ENCODE data around the gene GOT2.

DNA sequence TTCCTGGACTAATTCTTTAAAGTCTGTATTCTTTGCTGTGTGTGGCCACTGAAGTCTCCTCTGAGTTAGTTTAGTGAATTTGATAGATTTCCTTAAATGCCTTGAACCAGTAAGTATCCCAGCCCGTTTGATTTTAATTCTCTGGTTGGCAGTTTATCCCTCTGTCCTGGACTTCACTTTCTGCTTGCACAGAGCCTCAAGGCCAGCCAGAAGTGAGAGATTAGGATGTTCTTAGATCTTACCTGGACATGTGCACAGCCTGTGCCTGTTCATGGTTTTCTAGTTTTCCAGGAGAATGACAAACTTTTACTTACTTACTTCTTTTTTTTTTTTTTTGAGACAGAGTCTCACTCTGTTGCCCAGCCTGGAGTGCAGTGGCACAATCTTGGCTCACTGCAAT, 38.7 kb downstream of the GOT2 start:
- TF ChIP-seq, protein P1, sequence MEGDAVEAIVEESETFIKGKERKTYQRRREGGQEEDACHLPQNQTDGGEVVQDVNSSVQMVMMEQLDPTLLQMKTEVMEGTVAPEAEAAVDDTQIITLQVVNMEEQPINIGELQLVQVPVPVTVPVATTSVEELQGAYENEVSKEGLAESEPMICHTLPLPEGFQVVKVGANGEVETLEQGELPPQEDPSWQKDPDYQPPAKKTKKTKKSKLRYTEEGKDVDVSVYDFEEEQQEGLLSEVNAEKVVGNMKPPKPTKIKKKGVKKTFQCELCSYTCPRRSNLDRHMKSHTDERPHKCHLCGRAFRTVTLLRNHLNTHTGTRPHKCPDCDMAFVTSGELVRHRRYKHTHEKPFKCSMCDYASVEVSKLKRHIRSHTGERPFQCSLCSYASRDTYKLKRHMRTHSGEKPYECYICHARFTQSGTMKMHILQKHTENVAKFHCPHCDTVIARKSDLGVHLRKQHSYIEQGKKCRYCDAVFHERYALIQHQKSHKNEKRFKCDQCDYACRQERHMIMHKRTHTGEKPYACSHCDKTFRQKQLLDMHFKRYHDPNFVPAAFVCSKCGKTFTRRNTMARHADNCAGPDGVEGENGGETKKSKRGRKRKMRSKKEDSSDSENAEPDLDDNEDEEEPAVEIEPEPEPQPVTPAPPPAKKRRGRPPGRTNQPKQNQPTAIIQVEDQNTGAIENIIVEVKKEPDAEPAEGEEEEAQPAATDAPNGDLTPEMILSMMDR (IDR thresholded peaks at IDR 0.05): no peak
- no peak for TF ChIP-seq POLR2A (IDR thresholded peaks at IDR 0.05)
